Fibroblast of pulmonary artery (primary cell): ENCODE measurements around the gene NUBP2.

Experiments used
- DNase-seq: peaks from one replicate; pipeline ENCODE4 v3.0.0-alpha.2; 2010; ENCODE audit warnings: low read depth
- H3K4me3 ChIP-seq: replicated peaks from 2 replicates; pipeline ENCODE4 v1.5.1; 2011; ENCODE audit warnings: low read depth, mild to moderate bottlenecking, control low read depth, low read length, moderate library complexity
- CTCF ChIP-seq: IDR thresholded peaks from 2 replicates; pipeline ENCODE4 v1.5.1; 2011; ENCODE audit warnings: mild to moderate bottlenecking, control low read depth, low read length, inconsistent platforms; ENCODE audit errors: missing control alignments

The NUBP2 gene

GRCh38 chr16:1743376-1744337 lies 39.1 kb upstream of the NUBP2 start:
- no peak overlapping the region for H3K4me3 ChIP-seq
- TF ChIP-seq CTCF, result no peak
- DNase-seq, result no peak

- no peak for DNase-seq
- no peak for TF ChIP-seq CTCF
Measured at GRCh38 chr16:1744338-1744840, 38.4 kb upstream of the NUBP2 start.

GRCh38 chr16:1745181-1745899 lies 37.4 kb upstream of the NUBP2 start:
- no peak for TF ChIP-seq CTCF
- DNase-seq, result peak; percentile 18
- H3K4me3 ChIP-seq, result no peak overlapping the region

More at GRCh38 chr16:1744338-1744840, 38.4 kb upstream of the NUBP2 start:
- no peak overlapping the region for H3K4me3 ChIP-seq

GRCh38 chr16:1745900-1746692 lies 36.7 kb upstream of the NUBP2 start:
- no peak for TF ChIP-seq CTCF
- no peak overlapping the region for H3K4me3 ChIP-seq
- DNase-seq, result peak; percentile 42

GRCh38 chr16:1746693-1747195 lies 36.0 kb upstream of the NUBP2 start:
- TF ChIP-seq CTCF, result no peak
- no peak for DNase-seq
- H3K4me3 ChIP-seq, result no peak overlapping the region

- no peak overlapping the region for H3K4me3 ChIP-seq
- DNase-seq, result no peak
- TF ChIP-seq CTCF, result no peak
Measured at GRCh38 chr16:1747934-1748333, 34.8 kb upstream of the NUBP2 start.
